Activated CD4-positive, alpha-beta T cell treated with anti-CD3 and anti-CD28 coated beads, Interleukin-2, amount 10 ng/mL, durations not matched to agents 24 days and 14 days (primary cell): ENCODE data around the gene TPX2. TPM values are rescaled to one million over a fixed set of nuclear protein-coding genes. Genes with fewer than 3 reads are reported as not detected.
"Not testable (repeated sequence)": the region's sequence is repeated elsewhere in the genome, so short reads cannot be mapped to it uniquely, and the experiment has no call there.

Source experiments
- DNase-seq: peaks from one replicate; pipeline ENCODE4 v3.0.0; 2022
- H3K27ac Mint-ChIP-seq: one replicate; pipeline ENCODE4 v1.8.0; 2022; ENCODE audit warnings: mild to moderate bottlenecking, mixed read lengths
- H3K27me3 Mint-ChIP-seq: one replicate; pipeline ENCODE4 v1.8.0; 2022; ENCODE audit warnings: mixed read lengths
- H3K36me3 Mint-ChIP-seq: one replicate; pipeline ENCODE4 v1.8.0; 2022; ENCODE audit warnings: low read depth, mild to moderate bottlenecking, mixed read lengths
- H3K4me1 Mint-ChIP-seq: one replicate; pipeline ENCODE4 v1.8.0; 2021; ENCODE audit warnings: mixed read lengths
- H3K4me3 Mint-ChIP-seq: one replicate; pipeline ENCODE4 v1.8.0; 2022; ENCODE audit warnings: mild to moderate bottlenecking, moderate library complexity, mixed read lengths
- H3K9me3 Mint-ChIP-seq: one replicate; pipeline ENCODE4 v1.8.0; 2021; ENCODE audit warnings: mixed read lengths
- intact Hi-C: fragments of 100-400 bp; cut with micrococcal nuclease; formaldehyde crosslinking; loops from one replicate; pipeline ENCODE4 v1.15.1; 2023
- total RNA-seq: library from RNA; stranded (reverse); gene quantifications from 2 replicates; pipeline ENCODE4 v1.2.3, GENCODE V29; 2022

TPX2 gene
- total RNA-seq, 1 donor from 2014 or later: 61.3 TPM

- peaks cover 28% of the 10 kb centered on the region for H3K36me3 Mint-ChIP-seq
Measured at GRCh38 chr20:31747028-31747427, 7.9 kb downstream of the TPX2 start.

DNA sequence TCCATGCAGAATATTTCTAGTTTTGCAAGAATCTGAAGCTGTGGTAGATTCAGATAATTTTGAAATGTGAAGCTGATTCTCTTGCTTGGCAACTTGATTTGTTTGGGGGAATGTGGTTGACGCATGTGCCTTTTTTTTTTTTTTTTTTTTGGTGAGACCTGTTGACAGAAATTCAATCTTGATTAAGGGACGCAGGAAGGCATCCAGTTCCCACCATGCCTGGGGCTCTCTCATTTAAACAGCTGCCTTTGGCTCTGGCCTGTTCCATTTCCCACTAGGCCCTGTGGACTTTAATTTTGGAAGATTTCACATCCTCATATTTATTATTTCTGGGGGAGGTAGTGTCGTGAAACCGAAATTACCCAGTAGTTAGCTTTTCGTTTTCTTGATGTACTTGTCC, 8.6 kb downstream of the TPX2 start:
- Mint-ChIP-seq H3K27me3 (no peaks in the 10 kb centered on the region), H3K36me3 (peaks cover 28% of the 10 kb centered on the region), H3K4me1 (peaks cover 25% of the 10 kb centered on the region), H3K27ac (peak overlapping the region; percentile 10), H3K4me3 (no peak overlapping the region), H3K9me3 (no peaks in the 10 kb centered on the region)
- DNase-seq: no peak
- intact Hi-C loops: no loop called here

More at GRCh38 chr20:31747028-31747427, 7.9 kb downstream of the TPX2 start:
- H3K27ac Mint-ChIP-seq, H3K9me3 Mint-ChIP-seq, DNase-seq, H3K27me3 Mint-ChIP-seq, intact Hi-C loops, H3K4me3 Mint-ChIP-seq: not testable (repeated sequence)
- peaks cover 25% of the 10 kb centered on the region for H3K4me1 Mint-ChIP-seq

- Mint-ChIP-seq H3K9me3 (no peaks in the 10 kb centered on the region), H3K4me1 (peaks cover 27% of the 10 kb centered on the region), H3K4me3 (no peak overlapping the region), H3K27me3 (no peaks in the 10 kb centered on the region), H3K27ac (no peak overlapping the region), H3K36me3 (peaks cover 38% of the 10 kb centered on the region)
- no peak for DNase-seq
- intact Hi-C loops: no loop called here
Measured at GRCh38 chr20:31749223-31749622, 10.1 kb downstream of the TPX2 start.

DNA sequence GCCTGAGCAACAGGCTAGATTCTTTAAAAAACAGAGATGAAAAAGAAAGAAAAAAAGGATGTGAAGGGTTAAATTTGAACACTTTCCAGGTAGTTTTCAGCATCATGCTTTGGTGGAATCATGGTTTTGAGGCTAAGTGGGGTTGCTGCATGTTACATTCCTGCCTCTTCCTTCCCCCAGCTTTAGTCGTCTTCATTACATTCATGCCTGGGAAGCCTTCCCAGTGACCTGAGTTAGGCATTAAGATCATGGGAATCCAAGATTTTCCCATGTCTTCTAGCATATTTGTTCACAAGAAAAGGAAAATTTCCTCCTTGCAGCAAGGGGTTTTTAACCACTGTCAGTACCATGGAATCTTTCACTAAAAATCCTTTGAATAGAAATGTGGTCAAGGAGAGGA, 12.0 kb downstream of the TPX2 start:
- no peaks in the 10 kb centered on the region for H3K27me3 Mint-ChIP-seq
- no peak overlapping the region for H3K27ac Mint-ChIP-seq
- peaks cover 33% of the 10 kb centered on the region for H3K36me3 Mint-ChIP-seq
- no peak overlapping the region for H3K4me3 Mint-ChIP-seq
- no peaks in the 10 kb centered on the region for H3K9me3 Mint-ChIP-seq
- intact Hi-C loops: no loop called here
- DNase-seq: no peak
- peaks cover 23% of the 10 kb centered on the region for H3K4me1 Mint-ChIP-seq

- no peak for DNase-seq
- no peak overlapping the region for H3K27ac Mint-ChIP-seq
- H3K9me3 Mint-ChIP-seq: no peaks in the 10 kb centered on the region
- H3K27me3 Mint-ChIP-seq: no peaks in the 10 kb centered on the region
- H3K4me1 Mint-ChIP-seq: peaks cover 8% of the 10 kb centered on the region
- peaks cover 50% of the 10 kb centered on the region for H3K36me3 Mint-ChIP-seq
- H3K4me3 Mint-ChIP-seq: no peak overlapping the region
- intact Hi-C loops: no loop called here
Measured at GRCh38 chr20:31757254-31757653, 18.2 kb downstream of the TPX2 start.

GRCh38 chr20:31758521-31758920, 19.4 kb downstream of the TPX2 start:
- Mint-ChIP-seq H3K9me3 (no peaks in the 10 kb centered on the region), H3K36me3 (peaks cover 50% of the 10 kb centered on the region), H3K27me3 (no peaks in the 10 kb centered on the region), H3K4me3 (no peak overlapping the region), H3K4me1 (peaks cover 10% of the 10 kb centered on the region), H3K27ac (no peak overlapping the region)
- intact Hi-C loops: no loop called here
- DNase-seq: no peak

DNA sequence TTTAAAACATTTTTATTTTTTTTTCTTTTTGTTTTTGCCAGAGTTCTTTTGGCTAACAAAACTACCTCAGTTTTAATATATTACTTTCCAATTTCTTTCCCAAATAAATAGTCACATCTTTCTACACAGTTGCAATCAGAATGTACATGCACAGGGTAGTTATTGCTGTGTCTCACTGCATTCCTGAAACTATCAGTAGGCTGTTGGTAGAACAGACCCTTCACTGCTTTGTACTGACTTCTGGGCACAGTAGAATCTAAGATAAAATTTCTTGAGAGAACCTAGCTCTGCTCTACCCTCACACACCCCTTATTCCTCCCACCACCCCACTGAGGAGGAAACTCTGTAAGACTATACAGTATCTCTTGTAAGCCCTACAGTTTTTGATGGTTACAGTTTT, 19.9 kb downstream of the TPX2 start:
- Mint-ChIP-seq H3K4me3 (no peak overlapping the region), H3K27me3 (no peaks in the 10 kb centered on the region), H3K27ac (no peak overlapping the region), H3K36me3 (peaks cover 47% of the 10 kb centered on the region), H3K4me1 (peaks cover 8% of the 10 kb centered on the region), H3K9me3 (no peaks in the 10 kb centered on the region)
- intact Hi-C loops: no loop called here
- DNase-seq: no peak

DNA sequence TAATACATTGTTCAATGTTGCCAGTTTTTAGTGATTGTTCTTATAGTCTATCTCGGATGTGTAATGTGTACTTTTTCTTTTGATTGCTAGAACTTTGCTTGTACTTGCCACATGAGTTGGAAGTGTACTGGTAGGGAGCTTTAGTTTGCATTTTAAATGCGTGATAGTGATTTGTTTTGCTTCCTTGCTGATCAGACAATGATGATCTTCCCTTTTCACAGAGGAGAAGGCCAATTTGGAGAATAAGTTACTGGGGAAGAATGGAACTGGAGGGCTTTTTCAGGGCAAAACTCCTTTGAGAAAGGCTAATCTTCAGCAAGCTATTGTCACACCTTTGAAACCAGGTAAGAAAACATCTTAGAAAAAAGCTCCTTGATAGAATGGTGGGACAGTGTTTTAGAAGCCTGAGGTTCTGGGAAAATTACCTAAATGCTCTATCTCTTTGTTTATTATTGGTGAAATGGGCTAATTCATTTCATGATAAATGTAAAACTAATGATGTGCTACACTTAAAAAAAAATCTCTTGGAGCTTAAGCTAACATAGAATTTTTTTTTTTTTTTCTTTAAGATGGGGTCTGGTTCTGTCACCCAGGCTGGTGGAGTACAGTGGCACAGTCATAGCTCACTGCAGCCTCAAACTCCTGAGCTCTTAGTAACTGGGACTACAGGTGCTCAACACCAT, 20.9 kb downstream of the TPX2 start:
- Mint-ChIP-seq H3K4me3 (no peak overlapping the region), H3K4me1 (peaks cover 8% of the 10 kb centered on the region), H3K36me3 (peaks cover 52% of the 10 kb centered on the region), H3K27ac (peak overlapping the region; percentile 39), H3K27me3 (no peaks in the 10 kb centered on the region), H3K9me3 (no peaks in the 10 kb centered on the region)
- no peak for DNase-seq
- intact Hi-C loops: no loop called here

- no peaks in the 10 kb centered on the region for H3K27me3 Mint-ChIP-seq
- intact Hi-C loops: no loop called here
- no peak overlapping the region for H3K27ac Mint-ChIP-seq
- no peak overlapping the region for H3K4me3 Mint-ChIP-seq
- no peak for DNase-seq
- H3K9me3 Mint-ChIP-seq: no peaks in the 10 kb centered on the region
- H3K36me3 Mint-ChIP-seq: peaks cover 52% of the 10 kb centered on the region
- peaks cover 8% of the 10 kb centered on the region for H3K4me1 Mint-ChIP-seq
Measured at GRCh38 chr20:31760519-31761240, 21.6 kb downstream of the TPX2 start.

GRCh38 chr20:31764641-31765305, 25.7 kb downstream of the TPX2 start:
- H3K9me3 Mint-ChIP-seq: no peaks in the 10 kb centered on the region
- intact Hi-C loops: no loop called here
- no peak for DNase-seq
- no peaks in the 10 kb centered on the region for H3K27me3 Mint-ChIP-seq
- no peak overlapping the region for H3K4me3 Mint-ChIP-seq
- H3K27ac Mint-ChIP-seq: no peak overlapping the region
- peaks cover 48% of the 10 kb centered on the region for H3K36me3 Mint-ChIP-seq
- peaks cover 4% of the 10 kb centered on the region for H3K4me1 Mint-ChIP-seq

GRCh38 chr20:31767805-31768204, 28.7 kb downstream of the TPX2 start:
- Mint-ChIP-seq H3K27me3 (no peaks in the 10 kb centered on the region), H3K4me3 (no peak overlapping the region), H3K36me3 (peaks cover 50% of the 10 kb centered on the region), H3K9me3 (no peaks in the 10 kb centered on the region), H3K27ac (no peak overlapping the region), H3K4me1 (peaks cover 4% of the 10 kb centered on the region)
- intact Hi-C loops: no loop called here
- no peak for DNase-seq

DNA sequence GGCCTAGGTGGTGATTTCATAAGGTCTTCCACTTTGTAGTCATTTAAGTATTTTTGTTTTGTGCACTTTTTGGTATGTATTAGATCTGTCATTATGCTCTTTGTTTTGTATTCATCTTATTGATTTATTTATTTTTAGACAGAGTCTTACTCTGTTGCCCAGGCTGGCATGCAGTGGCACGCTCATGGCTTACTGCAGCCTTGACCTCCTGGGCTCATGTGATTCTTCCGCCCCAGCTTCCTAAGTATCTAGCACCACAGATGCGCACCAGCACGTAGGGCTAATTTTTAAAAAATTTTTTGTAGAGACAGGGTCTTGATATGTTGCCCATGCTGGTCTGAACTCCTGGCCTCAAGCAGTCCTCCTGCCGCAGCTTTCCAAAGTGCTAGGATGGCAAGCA, 30.6 kb downstream of the TPX2 start:
- intact Hi-C loops: no loop called here
- H3K4me3 Mint-ChIP-seq: no peak overlapping the region
- H3K36me3 Mint-ChIP-seq: peaks cover 58% of the 10 kb centered on the region
- H3K4me1 Mint-ChIP-seq: peaks cover 4% of the 10 kb centered on the region
- H3K27ac Mint-ChIP-seq: no peak overlapping the region
- no peaks in the 10 kb centered on the region for H3K27me3 Mint-ChIP-seq
- DNase-seq: no peak
- no peaks in the 10 kb centered on the region for H3K9me3 Mint-ChIP-seq

DNA sequence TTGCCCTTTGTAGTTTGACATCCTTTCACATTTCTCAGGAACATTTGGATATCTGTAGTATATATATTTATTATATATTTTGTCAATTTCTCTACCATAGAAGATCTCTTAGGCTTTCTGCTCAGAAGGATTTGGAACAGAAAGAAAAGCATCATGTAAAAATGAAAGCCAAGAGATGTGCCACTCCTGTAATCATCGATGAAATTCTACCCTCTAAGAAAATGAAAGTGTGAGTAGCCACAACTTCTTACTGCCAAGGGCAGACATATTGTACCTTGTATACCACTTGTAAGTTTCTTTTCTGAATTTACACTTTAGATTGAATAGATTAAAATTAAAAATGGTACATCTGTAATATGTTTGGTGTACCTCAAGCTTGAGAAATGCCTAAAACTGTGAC, 31.2 kb downstream of the TPX2 start:
- H3K27ac Mint-ChIP-seq: no peak overlapping the region
- H3K4me3 Mint-ChIP-seq: no peak overlapping the region
- no peak for DNase-seq
- no peaks in the 10 kb centered on the region for H3K9me3 Mint-ChIP-seq
- H3K27me3 Mint-ChIP-seq: no peaks in the 10 kb centered on the region
- H3K4me1 Mint-ChIP-seq: peaks cover 4% of the 10 kb centered on the region
- peaks cover 57% of the 10 kb centered on the region for H3K36me3 Mint-ChIP-seq
- intact Hi-C loops: no loop called here

DNA sequence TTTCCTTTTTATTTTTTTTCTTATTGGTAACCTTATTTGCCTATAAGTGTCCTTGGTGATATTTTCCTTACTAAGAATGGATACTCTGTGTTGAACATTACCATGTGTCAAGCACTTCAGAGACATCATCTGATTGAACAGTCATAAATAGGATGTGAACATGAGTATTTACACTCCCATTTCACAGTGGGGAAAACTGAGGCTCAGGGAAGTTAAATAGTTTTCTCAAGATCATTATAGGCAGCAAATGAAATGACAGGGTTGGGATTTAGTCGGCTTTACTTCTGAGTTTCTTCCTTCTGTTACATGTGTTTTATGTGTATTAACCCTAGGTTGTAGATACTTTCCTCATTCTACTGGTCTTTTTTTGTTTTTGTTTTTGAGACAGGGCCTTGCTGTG, 35.3 kb downstream of the TPX2 start:
- Mint-ChIP-seq H3K27me3 (no peaks in the 10 kb centered on the region), H3K36me3 (peaks cover 70% of the 10 kb centered on the region), H3K4me1 (peaks cover 4% of the 10 kb centered on the region), H3K4me3 (no peak overlapping the region), H3K27ac (no peak overlapping the region), H3K9me3 (no peaks in the 10 kb centered on the region)
- intact Hi-C loops: no loop called here
- DNase-seq: no peak
